ENCODE results near the gene ARHGEF28. TPM values are rescaled to one million over a fixed set of nuclear protein-coding genes. Genes with fewer than 3 reads are reported as not detected.

Gene ARHGEF28
- total RNA-seq, 1 experiment from 2014 or later = 6.1 TPM

DNA sequence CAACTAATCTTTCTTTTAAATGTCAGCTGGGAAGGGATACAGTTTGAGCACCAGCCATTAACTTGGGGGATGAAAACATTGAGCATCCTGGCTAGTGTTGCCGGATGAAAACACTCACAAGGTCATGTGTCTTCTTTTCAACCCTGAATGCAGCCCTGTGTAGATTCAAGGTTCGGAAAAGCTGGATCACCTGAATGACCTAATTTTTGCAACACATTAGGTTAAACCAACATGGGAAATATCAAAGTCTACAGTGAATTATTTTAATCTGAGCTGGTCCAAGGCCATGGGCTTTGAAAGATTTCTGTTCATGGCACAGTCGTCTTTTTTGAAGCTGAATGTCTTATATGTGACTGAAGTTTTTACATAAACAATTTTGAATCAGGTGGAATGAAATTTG is 281.2 kb downstream of the ARHGEF28 start:
- RAD21 ChIA-PET (ENCODE audit: low non-redundant PET in 1 of 2, low total read pairs in 2 of 2, uncharacterized antibody in 2 of 2, unreplicated experiment in 2 of 2) = no interaction called here
- H3K27me3 ChIP-seq (ENCODE audit: insufficient read depth, low read length) = no peaks in the 10 kb centered on the region
- no peaks in the 10 kb centered on the region for H4K20me1 ChIP-seq (ENCODE audit: insufficient read depth)
- H3K4me1 ChIP-seq (ENCODE audit: control insufficient read depth in 1 of 2, insufficient read depth in 2 of 2, low read length in 2 of 2) = peaks cover 3 to 6% of the 10 kb centered on the region in 2 experiments; a peak in 2 of 4 replicates
- H3K9me2 ChIP-seq (ENCODE audit: insufficient read depth) = no peaks in the 10 kb centered on the region
- intact Hi-C loops (cut with micrococcal nuclease) = loop anchor here (10.0 kb wide), 2 partner anchors 312 to 1358 kb away; no protein-coding TSS in a partner anchor
- no peak overlapping the region for H3K4me3 ChIP-seq (replicated peaks in 1 of 2; ENCODE audit: low read depth in 1 of 2, low read length in 2 of 2)
- BruUV-seq (replicated peaks) = no TSS peak
- no peaks in the 10 kb centered on the region for H3K79me2 ChIP-seq (ENCODE audit: insufficient read depth, low read length)
- no peak overlapping the region for H3K27ac ChIP-seq (ENCODE audit: low read depth, low read length)
- CTCF ChIA-PET = no interaction called here
- no peak overlapping the region for H3K9ac ChIP-seq (ENCODE audit: low read length)
- POLR2A ChIA-PET = no interaction called here
- DNase-seq (ENCODE audit: low read depth, low spot score) (no peak), ATAC-seq (no peak)
- no peaks in the 10 kb centered on the region for H3K36me3 ChIP-seq (ENCODE audit: control insufficient read depth in 1 of 2, insufficient read depth in 2 of 2, low read length in 2 of 2)
- H3K4me2 ChIP-seq (ENCODE audit: low read length) = no peak overlapping the region
- TF ChIP-seq YY1 (IDR thresholded peaks at IDR 0.05; ENCODE audit: extremely low read depth, insufficient replicate concordance, low read depth, low read length) (no peak), TCF7L2 (IDR thresholded peaks at IDR 0.05; ENCODE audit: borderline replicate concordance, extremely low read depth, insufficient read depth, insufficient read length) (no peak), CEBPB (IDR thresholded peaks at IDR 0.05; ENCODE audit: low read depth) (no peak), FOSL1 (IDR thresholded peaks at IDR 0.05; ENCODE audit: low read depth) (no peak), ELF1 (IDR thresholded peaks at IDR 0.05; ENCODE audit: borderline replicate concordance, low read depth) (no peak), SIN3A (IDR thresholded peaks at IDR 0.05; ENCODE audit: low read depth) (no peak), CBX3 (IDR thresholded peaks at IDR 0.05; ENCODE audit: low read depth) (no peak), ZFX (IDR thresholded peaks at IDR 0.05) (no peak), SRF (IDR thresholded peaks at IDR 0.05; ENCODE audit: low read depth) (no peak), EZH2phosphoT487 (IDR thresholded peaks at IDR 0.05; ENCODE audit: borderline replicate concordance) (no peak), ZNF274 (IDR thresholded peaks at IDR 0.05; ENCODE audit: low read depth, low read length) (no peak)
- TF ChIP-seq, protein P1, sequence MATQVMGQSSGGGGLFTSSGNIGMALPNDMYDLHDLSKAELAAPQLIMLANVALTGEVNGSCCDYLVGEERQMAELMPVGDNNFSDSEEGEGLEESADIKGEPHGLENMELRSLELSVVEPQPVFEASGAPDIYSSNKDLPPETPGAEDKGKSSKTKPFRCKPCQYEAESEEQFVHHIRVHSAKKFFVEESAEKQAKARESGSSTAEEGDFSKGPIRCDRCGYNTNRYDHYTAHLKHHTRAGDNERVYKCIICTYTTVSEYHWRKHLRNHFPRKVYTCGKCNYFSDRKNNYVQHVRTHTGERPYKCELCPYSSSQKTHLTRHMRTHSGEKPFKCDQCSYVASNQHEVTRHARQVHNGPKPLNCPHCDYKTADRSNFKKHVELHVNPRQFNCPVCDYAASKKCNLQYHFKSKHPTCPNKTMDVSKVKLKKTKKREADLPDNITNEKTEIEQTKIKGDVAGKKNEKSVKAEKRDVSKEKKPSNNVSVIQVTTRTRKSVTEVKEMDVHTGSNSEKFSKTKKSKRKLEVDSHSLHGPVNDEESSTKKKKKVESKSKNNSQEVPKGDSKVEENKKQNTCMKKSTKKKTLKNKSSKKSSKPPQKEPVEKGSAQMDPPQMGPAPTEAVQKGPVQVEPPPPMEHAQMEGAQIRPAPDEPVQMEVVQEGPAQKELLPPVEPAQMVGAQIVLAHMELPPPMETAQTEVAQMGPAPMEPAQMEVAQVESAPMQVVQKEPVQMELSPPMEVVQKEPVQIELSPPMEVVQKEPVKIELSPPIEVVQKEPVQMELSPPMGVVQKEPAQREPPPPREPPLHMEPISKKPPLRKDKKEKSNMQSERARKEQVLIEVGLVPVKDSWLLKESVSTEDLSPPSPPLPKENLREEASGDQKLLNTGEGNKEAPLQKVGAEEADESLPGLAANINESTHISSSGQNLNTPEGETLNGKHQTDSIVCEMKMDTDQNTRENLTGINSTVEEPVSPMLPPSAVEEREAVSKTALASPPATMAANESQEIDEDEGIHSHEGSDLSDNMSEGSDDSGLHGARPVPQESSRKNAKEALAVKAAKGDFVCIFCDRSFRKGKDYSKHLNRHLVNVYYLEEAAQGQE (IDR thresholded peaks at IDR 0.05; ENCODE audit: low read depth) = no peak
- TF ChIP-seq, protein P2, sequence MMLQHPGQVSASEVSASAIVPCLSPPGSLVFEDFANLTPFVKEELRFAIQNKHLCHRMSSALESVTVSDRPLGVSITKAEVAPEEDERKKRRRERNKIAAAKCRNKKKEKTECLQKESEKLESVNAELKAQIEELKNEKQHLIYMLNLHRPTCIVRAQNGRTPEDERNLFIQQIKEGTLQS (IDR thresholded peaks at IDR 0.05) = no peak
- TF ChIP-seq, protein P3, sequence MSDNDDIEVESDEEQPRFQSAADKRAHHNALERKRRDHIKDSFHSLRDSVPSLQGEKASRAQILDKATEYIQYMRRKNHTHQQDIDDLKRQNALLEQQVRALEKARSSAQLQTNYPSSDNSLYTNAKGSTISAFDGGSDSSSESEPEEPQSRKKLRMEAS (IDR thresholded peaks at IDR 0.05) = no peak
- H2AFZ ChIP-seq (ENCODE audit: low read depth, low read length, poor library complexity, severe bottlenecking) = no peak overlapping the region
- H3K9me3 ChIP-seq (ENCODE audit: control insufficient read depth in 1 of 2, insufficient read depth in 1 of 2, low read depth in 1 of 2, low read length in 2 of 2) = no peaks in the 10 kb centered on the region
